ENCODE results near the gene CCND1. TPM values are rescaled to one million over a fixed set of nuclear protein-coding genes. Genes with fewer than 3 reads are reported as not detected.

CCND1 gene
- total RNA-seq, 1 donor from 2014 or later = 85.0 TPM

DNA sequence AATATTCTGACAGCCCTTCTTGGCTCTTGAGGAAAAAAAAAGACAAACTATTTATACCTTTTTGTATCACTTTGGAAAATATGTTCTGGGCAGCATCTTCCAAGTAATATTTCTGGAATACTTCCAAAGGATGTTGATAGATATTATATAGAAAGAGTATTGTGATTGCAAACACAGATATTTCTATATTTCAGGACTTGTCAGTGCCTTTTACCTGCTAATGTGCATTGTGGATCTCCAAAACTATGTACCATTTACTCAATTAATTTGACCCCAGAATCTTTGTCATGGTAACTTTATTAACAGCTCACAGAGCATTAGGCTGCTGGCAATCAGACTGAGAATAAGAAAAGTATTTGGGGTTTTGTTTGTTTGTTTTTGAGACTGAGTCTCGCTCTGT, 16.7 kb upstream of the CCND1 start:
- no peaks in the 10 kb centered on the region for H3K36me3 ChIP-seq
- no peak for DNase-seq (ENCODE audit: low spot score)
- no peak overlapping the region for H3K27ac ChIP-seq
- no peaks in the 10 kb centered on the region for H3K79me2 ChIP-seq (ENCODE audit: low read depth)
- no peaks in the 10 kb centered on the region for H3K27me3 ChIP-seq
- no peak overlapping the region for H3K4me3 ChIP-seq
- TF ChIP-seq EZH2phosphoT487 (IDR thresholded peaks at IDR 0.05) (no peak), EZH2 (IDR thresholded peaks at IDR 0.05) (no peak)
- TF ChIP-seq, protein P1, sequence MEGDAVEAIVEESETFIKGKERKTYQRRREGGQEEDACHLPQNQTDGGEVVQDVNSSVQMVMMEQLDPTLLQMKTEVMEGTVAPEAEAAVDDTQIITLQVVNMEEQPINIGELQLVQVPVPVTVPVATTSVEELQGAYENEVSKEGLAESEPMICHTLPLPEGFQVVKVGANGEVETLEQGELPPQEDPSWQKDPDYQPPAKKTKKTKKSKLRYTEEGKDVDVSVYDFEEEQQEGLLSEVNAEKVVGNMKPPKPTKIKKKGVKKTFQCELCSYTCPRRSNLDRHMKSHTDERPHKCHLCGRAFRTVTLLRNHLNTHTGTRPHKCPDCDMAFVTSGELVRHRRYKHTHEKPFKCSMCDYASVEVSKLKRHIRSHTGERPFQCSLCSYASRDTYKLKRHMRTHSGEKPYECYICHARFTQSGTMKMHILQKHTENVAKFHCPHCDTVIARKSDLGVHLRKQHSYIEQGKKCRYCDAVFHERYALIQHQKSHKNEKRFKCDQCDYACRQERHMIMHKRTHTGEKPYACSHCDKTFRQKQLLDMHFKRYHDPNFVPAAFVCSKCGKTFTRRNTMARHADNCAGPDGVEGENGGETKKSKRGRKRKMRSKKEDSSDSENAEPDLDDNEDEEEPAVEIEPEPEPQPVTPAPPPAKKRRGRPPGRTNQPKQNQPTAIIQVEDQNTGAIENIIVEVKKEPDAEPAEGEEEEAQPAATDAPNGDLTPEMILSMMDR (IDR thresholded peaks at IDR 0.05) = no peak
- H3K4me2 ChIP-seq = no peak overlapping the region
- Mint-ChIP-seq H3K9me3 (peaks cover 8% of the 10 kb centered on the region), H3K4me3 (no peak overlapping the region), H3K27ac (no peak overlapping the region), H3K36me3 (no peaks in the 10 kb centered on the region), H3K27me3 (ENCODE audit: insufficient read depth, low read depth) (peaks cover 6% of the 10 kb centered on the region), H3K4me1 (peaks cover 5% of the 10 kb centered on the region)
- H4K20me1 ChIP-seq (ENCODE audit: low read depth) = no peaks in the 10 kb centered on the region
- no peaks in the 10 kb centered on the region for H3K9me3 ChIP-seq (ENCODE audit: low read depth)
- no peak overlapping the region for H3K9ac ChIP-seq
- H3K4me1 ChIP-seq = no peaks in the 10 kb centered on the region
- no peak overlapping the region for H2AFZ ChIP-seq (replicated peaks)
- H3F3A ChIP-seq (ENCODE audit: low read depth) = no peaks in the 10 kb centered on the region

DNA sequence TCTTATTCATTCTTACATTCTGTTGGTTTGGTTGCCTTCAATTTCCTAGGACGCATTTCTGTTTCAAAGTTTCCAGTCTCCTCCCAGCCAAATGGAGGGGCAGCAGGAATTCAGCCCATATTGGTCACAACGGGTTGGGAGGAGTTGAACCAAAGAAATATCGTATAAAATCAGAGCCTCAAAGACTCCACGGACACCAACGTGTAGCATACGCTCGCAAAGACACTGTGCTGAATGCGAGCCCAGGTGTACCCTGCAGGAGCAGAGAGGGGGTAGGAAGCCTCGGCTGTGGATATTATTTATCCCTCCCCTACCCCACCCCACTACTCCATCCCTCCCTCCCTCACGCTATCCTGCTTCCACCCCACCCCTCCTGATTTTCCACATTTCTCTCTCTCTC, 15.5 kb upstream of the CCND1 start:
- DNase-seq (ENCODE audit: low spot score) = no peak
- Histone ChIP-seq H2AFZ (replicated peaks) (no peak overlapping the region), H3K27ac (no peak overlapping the region), H3K9me3 (ENCODE audit: low read depth) (no peaks in the 10 kb centered on the region), H3K27me3 (no peaks in the 10 kb centered on the region), H4K20me1 (ENCODE audit: low read depth) (no peaks in the 10 kb centered on the region), H3K4me2 (no peak overlapping the region), H3K4me1 (no peaks in the 10 kb centered on the region), H3K36me3 (no peaks in the 10 kb centered on the region), H3K79me2 (ENCODE audit: low read depth) (no peaks in the 10 kb centered on the region), H3K9ac (no peak overlapping the region), H3K4me3 (no peak overlapping the region), H3F3A (ENCODE audit: low read depth) (no peaks in the 10 kb centered on the region)
- Mint-ChIP-seq H3K36me3 (peaks cover 1% of the 10 kb centered on the region), H3K4me3 (no peak overlapping the region), H3K27me3 (ENCODE audit: insufficient read depth, low read depth) (peaks cover 13% of the 10 kb centered on the region), H3K27ac (no peak overlapping the region), H3K9me3 (peaks cover 16% of the 10 kb centered on the region), H3K4me1 (peaks cover 5% of the 10 kb centered on the region)
- TF ChIP-seq EZH2phosphoT487 (IDR thresholded peaks at IDR 0.05) (no peak), EZH2 (IDR thresholded peaks at IDR 0.05) (no peak)
- TF ChIP-seq, protein P1 (IDR thresholded peaks at IDR 0.05) = no peak

GRCh38 chr11:69627551-69627950, 13.4 kb upstream of the CCND1 start:
- H3K4me1 ChIP-seq = no peaks in the 10 kb centered on the region
- TF ChIP-seq EZH2 (IDR thresholded peaks at IDR 0.05) (no peak), EZH2phosphoT487 (IDR thresholded peaks at IDR 0.05) (no peak)
- TF ChIP-seq, protein P1 (IDR thresholded peaks at IDR 0.05) = no peak
- no peak overlapping the region for H2AFZ ChIP-seq (replicated peaks)
- no peak overlapping the region for H3K4me2 ChIP-seq
- DNase-seq (ENCODE audit: low spot score) = no peak
- no peaks in the 10 kb centered on the region for H3K36me3 ChIP-seq
- H3K9me3 Mint-ChIP-seq = peaks cover 16% of the 10 kb centered on the region
- H3K4me1 Mint-ChIP-seq = peaks cover 5% of the 10 kb centered on the region
- H3K27me3 ChIP-seq = no peaks in the 10 kb centered on the region
- H3K4me3 ChIP-seq = no peak overlapping the region
- H3K9me3 ChIP-seq (ENCODE audit: low read depth) = no peaks in the 10 kb centered on the region
- H4K20me1 ChIP-seq (ENCODE audit: low read depth) = no peaks in the 10 kb centered on the region
- no peak overlapping the region for H3K9ac ChIP-seq
- H3F3A ChIP-seq (ENCODE audit: low read depth) = no peaks in the 10 kb centered on the region
- no peaks in the 10 kb centered on the region for H3K79me2 ChIP-seq (ENCODE audit: low read depth)
- H3K27ac Mint-ChIP-seq = no peak overlapping the region
- peaks cover 13% of the 10 kb centered on the region for H3K27me3 Mint-ChIP-seq (ENCODE audit: insufficient read depth, low read depth)
- H3K4me3 Mint-ChIP-seq = peak overlapping the region; percentile 15
- H3K27ac ChIP-seq = no peak overlapping the region
- H3K36me3 Mint-ChIP-seq = peaks cover 1% of the 10 kb centered on the region

All from neural progenitor cell (in vitro differentiated cells).